Ammon's horn (tissue), 1 donor: ENCODE data around the gene NR2E1.

ENCODE experiments used
- DNase-seq: peaks from one replicate; pipeline ENCODE4 v3.0.0-alpha.2; 2016; ENCODE audit warnings: low spot score

Gene NR2E1

GRCh38 chr6:108165714-108166663 lies at the start of gene NR2E1:
NR2E1 (plus strand) TSS chr6:108166022; CDS start chr6:108166766, 744 bp downstream.
- DNase-seq: peak; percentile 65

GRCh38 chr6:108116546-108117426 lies 49.0 kb upstream of the NR2E1 start:
- no peak for DNase-seq

GRCh38 chr6:108117427-108118358 lies 48.1 kb upstream of the NR2E1 start:
- peak; percentile 4 for DNase-seq

GRCh38 chr6:108118359-108118724 lies 47.5 kb upstream of the NR2E1 start:
- no peak for DNase-seq

GRCh38 chr6:108118810-108119768 lies 46.7 kb upstream of the NR2E1 start:
- DNase-seq: no peak

- DNase-seq: peak; percentile 3
These were observed 46.1 kb upstream of the NR2E1 start for GRCh38 chr6:108119769-108120141.

- DNase-seq: peak; percentile 45
These were observed 45.5 kb upstream of the NR2E1 start for GRCh38 chr6:108120311-108120710.

- DNase-seq: no peak
These were observed 44.2 kb upstream of the NR2E1 start for GRCh38 chr6:108121612-108122011.

GRCh38 chr6:108123481-108123929 lies 42.3 kb upstream of the NR2E1 start:
- no peak for DNase-seq

- no peak for DNase-seq
These were observed 41.9 kb upstream of the NR2E1 start for GRCh38 chr6:108123946-108124345.

GRCh38 chr6:108127056-108127455 lies 38.8 kb upstream of the NR2E1 start:
- no peak for DNase-seq

- no peak for DNase-seq
These were observed 38.0 kb upstream of the NR2E1 start for GRCh38 chr6:108127826-108128225.

GRCh38 chr6:108130262-108130661 lies 35.6 kb upstream of the NR2E1 start:
- no peak for DNase-seq

GRCh38 chr6:108132863-108133262 lies 33.0 kb upstream of the NR2E1 start:
- no peak for DNase-seq

GRCh38 chr6:108133594-108134179 lies 32.1 kb upstream of the NR2E1 start:
- peak; percentile 55 for DNase-seq

GRCh38 chr6:108134213-108134970 lies 31.4 kb upstream of the NR2E1 start:
- no peak for DNase-seq

- DNase-seq: peak; percentile 39
These were observed 23.6 kb upstream of the NR2E1 start for GRCh38 chr6:108142240-108142639.

GRCh38 chr6:108145639-108146038 lies 20.2 kb upstream of the NR2E1 start:
- DNase-seq: no peak

GRCh38 chr6:108152446-108152845 lies 13.4 kb upstream of the NR2E1 start:
- no peak for DNase-seq
